Measurements from ENCODE around the gene CRYM.

CRYM gene

GRCh38 chr16:21260870-21261791, 17.0 kb downstream of the CRYM start:
- TF ChIP-seq TAF1 (IDR thresholded peaks at IDR 0.05; ENCODE audit: borderline replicate concordance, insufficient read depth, low read length) (no peak), FOXP2 (optimal IDR thresholded peaks at IDR 0.05; ENCODE audit: borderline replicate concordance, extremely low read depth, extremely low read length, insufficient read depth) (no peak), REST (IDR thresholded peaks at IDR 0.05; ENCODE audit: insufficient read depth in 1 of 2, low read depth in 2 of 2, low read length in 2 of 2) (no peak), SIN3A (IDR thresholded peaks at IDR 0.05; ENCODE audit: borderline replicate concordance, insufficient read depth, low read length) (no peak), POLR2AphosphoS5 (IDR thresholded peaks at IDR 0.05; ENCODE audit: low read depth, low read length) (no peak)

GRCh38 chr16:21257284-21257683, 20.8 kb downstream of the CRYM start:
- TF ChIP-seq FOXP2 (optimal IDR thresholded peaks at IDR 0.05; ENCODE audit: borderline replicate concordance, extremely low read depth, extremely low read length, insufficient read depth) (no peak), SIN3A (IDR thresholded peaks at IDR 0.05; ENCODE audit: borderline replicate concordance, insufficient read depth, low read length) (no peak), TAF1 (IDR thresholded peaks at IDR 0.05; ENCODE audit: borderline replicate concordance, insufficient read depth, low read length) (no peak), POLR2AphosphoS5 (IDR thresholded peaks at IDR 0.05; ENCODE audit: low read depth, low read length) (no peak), REST (IDR thresholded peaks at IDR 0.05; ENCODE audit: insufficient read depth in 1 of 2, low read depth in 2 of 2, low read length in 2 of 2) (no peak)

- TF ChIP-seq SIN3A (IDR thresholded peaks at IDR 0.05; ENCODE audit: borderline replicate concordance, insufficient read depth, low read length) (no peak), POLR2AphosphoS5 (IDR thresholded peaks at IDR 0.05; ENCODE audit: low read depth, low read length) (no peak), TAF1 (IDR thresholded peaks at IDR 0.05; ENCODE audit: borderline replicate concordance, insufficient read depth, low read length) (no peak), FOXP2 (optimal IDR thresholded peaks at IDR 0.05; ENCODE audit: borderline replicate concordance, extremely low read depth, extremely low read length, insufficient read depth) (no peak), REST (IDR thresholded peaks at IDR 0.05; ENCODE audit: insufficient read depth in 1 of 2, low read depth in 2 of 2, low read length in 2 of 2) (no peak)
Measured at GRCh38 chr16:21256636-21257035, 21.5 kb downstream of the CRYM start.

GRCh38 chr16:21253470-21253869, 24.6 kb downstream of the CRYM start:
- TF ChIP-seq TAF1 (IDR thresholded peaks at IDR 0.05; ENCODE audit: borderline replicate concordance, insufficient read depth, low read length) (no peak), POLR2AphosphoS5 (IDR thresholded peaks at IDR 0.05; ENCODE audit: low read depth, low read length) (no peak), REST (IDR thresholded peaks at IDR 0.05; ENCODE audit: insufficient read depth in 1 of 2, low read depth in 2 of 2, low read length in 2 of 2) (no peak), FOXP2 (optimal IDR thresholded peaks at IDR 0.05; ENCODE audit: borderline replicate concordance, extremely low read depth, extremely low read length, insufficient read depth) (no peak), SIN3A (IDR thresholded peaks at IDR 0.05; ENCODE audit: borderline replicate concordance, insufficient read depth, low read length) (no peak)

Measured in PFSK-1 (cell line).